GM18507 (cell line): Measurements from ENCODE around the gene MACF1.
A peak's percentile ranks its signal among the peaks of the same experiment; 100 is the strongest.
"Not testable (repeated sequence)": the region's sequence is repeated elsewhere in the genome, so short reads cannot be mapped to it uniquely, and the experiment has no call there.

Experiments
- DNase-seq: peaks from one replicate; pipeline ENCODE4 v3.0.0; 2011; ENCODE audit warnings: low read depth; ENCODE audit not compliant: insufficient read length; ENCODE audit errors: extremely low spot score
- FAIRE-seq: peaks from 2 replicates; lab custom pipeline; 2011; peaks lifted over from hg19 to GRCh38; lab: Jason Lieb, UNC

MACF1 gene

DNA sequence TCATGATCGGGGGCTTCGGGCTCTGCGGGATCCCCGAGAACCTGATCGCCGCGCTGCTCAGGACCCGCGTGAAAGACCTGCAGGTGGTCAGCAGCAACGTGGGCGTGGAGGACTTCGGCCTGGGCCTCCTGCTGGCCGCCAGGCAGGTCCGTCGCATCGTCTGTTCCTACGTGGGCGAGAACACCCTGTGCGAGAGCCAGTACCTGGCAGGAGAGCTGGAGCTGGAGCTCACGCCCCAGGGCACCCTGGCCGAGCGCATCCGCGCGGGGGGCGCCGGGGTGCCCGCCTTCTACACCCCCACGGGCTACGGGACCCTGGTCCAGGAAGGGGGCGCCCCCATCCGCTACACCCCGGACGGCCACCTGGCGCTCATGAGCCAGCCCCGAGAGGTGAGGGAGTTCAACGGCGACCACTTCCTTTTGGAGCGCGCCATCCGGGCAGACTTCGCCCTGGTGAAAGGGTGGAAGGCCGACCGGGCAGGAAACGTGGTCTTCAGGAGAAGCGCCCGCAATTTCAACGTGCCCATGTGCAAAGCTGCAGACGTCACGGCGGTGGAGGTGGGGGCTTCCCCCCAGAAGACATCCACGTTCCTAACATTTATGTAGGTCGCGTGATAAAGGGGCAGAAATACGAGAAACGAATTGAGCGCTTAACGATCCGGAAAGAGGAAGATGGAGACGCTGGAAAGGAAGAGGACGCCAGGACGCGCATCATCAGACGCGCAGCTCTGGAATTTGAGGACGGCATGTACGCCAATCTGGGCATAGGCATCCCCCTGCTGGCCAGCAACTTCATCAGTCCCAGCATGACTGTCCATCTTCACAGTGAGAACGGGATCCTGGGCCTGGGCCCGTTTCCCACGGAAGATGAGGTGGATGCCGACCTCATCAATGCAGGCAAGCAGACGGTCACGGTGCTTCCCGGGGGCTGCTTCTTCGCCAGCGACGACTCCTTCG, 310.9 kb downstream of the MACF1 start:
- peak; percentile 89 for FAIRE-seq
- DNase-seq, result not testable (repeated sequence)

GRCh38 chr1:39516841-39517240, 312.3 kb downstream of the MACF1 start:
- not testable (repeated sequence) for DNase-seq, FAIRE-seq

DNA sequence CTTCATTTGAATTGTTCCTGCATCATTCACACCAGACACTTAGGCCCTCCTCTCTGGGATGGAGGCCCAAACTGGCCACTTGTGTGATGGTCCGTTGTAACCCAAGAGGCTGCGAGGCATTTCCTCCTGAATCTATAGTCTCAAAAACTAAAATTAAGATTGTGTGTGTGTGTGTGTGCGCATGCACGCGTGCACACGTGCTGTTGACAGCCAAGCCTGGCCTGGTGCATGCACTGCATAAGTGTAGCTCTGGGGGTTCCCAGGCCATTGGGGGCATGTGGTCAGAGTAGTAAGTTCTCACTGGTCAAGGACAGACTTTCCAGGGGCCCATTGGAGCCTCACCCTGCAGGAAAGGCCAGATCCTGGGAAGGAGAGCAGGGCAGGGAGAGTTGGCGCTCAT, 313.4 kb downstream of the MACF1 start:
- FAIRE-seq, DNase-seq: not testable (repeated sequence)

DNA sequence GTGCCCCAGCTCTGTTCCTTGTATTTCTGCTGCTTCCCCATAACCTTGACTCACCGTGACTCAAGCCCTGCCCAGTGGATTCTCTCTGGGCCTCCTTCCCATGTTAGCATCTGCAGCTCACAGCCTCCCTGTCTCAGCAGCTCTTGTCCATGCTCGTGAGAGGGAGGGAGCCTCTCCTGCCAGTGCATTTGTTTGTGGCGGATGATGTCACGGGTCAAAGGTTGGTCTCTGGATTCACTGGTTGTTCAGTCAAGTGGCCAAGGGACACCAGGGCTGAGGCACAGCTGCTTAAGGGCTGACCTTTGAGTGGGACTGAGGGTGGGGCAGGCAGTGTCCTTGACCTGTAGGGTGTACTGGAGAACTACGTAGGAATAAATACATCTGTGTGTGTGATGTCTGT, 314.9 kb downstream of the MACF1 start:
- FAIRE-seq, DNase-seq: not testable (repeated sequence)

DNA sequence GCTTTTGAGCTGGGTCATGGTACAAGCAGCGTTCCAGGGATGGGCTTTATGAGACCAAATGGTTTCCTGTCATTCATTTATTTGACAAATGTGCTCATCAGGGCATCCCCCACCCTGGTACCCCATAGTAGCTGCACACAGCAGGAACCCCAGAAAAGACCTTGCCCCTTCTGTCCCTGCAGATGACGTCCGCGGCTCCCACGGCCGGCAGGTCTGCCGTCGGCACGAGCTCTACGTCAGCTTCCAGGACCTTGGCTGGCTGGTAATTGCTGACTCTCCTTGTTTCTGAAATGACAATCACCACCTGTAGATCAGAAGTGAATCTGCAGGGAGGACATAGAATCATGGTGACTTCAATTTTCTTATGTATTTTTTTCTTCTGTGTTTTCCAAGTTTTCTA, 317.7 kb downstream of the MACF1 start:
- DNase-seq, FAIRE-seq: not testable (repeated sequence)

DNA sequence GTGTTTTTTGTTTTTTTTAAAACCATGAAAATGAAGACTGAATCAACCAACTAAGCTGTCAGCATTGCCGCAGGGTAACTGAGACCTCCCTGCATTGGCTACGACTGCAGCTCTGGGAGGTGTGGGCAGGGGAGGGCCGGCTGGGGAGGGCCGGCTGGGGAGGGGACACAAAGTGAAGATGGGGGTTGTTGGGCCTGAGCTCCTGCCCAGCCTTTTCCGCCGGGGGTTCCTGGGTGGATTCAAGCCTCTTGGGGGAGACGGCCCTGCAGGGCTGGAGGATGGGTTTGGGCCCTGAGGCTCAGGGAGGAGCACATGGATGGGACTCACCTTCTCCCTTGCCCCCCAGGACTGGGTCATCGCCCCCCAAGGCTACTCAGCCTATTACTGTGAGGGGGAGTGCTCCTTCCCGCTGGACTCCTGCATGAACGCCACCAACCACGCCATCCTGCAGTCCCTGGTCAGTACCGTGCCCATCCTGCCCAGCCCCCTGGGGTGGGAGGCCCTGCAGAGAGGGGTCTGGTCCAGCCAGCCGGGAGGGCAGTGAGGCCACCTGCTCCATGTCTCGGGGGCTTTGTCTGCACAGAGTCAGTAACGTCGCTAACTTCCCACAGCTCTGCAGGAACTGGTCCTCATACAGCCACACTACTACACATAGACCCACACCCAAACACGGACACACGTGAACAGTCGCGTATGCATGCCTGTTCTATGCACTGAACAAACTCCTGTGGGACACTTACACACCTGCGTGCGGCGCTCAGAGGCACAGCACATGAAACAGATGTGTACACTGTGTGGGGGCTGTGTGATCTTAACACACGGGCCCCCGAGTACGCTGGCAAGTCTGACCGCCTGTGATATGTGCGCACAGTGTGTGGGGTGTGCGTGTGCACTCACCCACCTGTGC, 318.4 kb downstream of the MACF1 start:
- FAIRE-seq (no peak), DNase-seq (no peak)

GRCh38 chr1:39524171-39524570, 319.7 kb downstream of the MACF1 start:
- FAIRE-seq (no peak), DNase-seq (no peak)

DNA sequence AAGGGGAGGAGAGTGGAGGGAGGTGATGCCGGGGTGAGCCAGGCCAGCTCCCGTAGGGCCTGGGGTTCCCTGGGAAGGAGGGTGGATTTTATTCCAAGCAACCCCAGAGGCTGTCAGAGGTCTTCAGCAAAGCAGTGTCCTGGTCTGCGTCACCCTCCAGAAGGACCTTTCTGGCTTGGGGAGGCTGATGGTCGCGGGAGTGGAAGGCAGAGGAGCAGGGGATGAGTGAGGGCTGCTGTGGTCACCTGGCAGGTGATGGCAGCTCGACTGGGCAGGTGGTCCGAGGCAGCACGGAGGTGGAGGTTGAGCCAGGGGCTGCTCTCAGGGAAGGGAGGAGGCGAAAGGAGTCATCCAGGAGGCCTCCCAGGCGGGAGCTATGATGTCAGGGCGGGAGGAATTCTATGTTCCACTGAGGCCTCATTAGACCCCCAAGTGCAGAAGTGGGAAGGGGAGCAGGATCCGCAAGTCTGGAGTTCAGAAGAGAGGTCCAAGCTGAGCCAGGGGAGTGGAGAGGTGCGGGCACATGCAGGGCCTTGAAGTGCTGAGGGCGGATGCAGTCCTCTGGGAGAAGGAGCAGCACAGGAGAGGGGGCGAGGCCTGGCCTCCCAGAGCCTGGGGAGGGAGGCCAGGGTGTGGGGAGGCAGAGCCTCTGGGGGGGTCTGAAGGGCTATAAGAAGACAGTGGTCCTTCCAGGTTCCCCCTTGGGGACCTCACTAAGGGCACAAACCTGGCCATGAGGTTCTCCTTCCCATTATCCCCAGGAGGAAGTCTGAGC, 320.3 kb downstream of the MACF1 start:
- no peak for FAIRE-seq

GRCh38 chr1:39525366-39526165, 321.1 kb downstream of the MACF1 start:
- DNase-seq (peak; percentile 79), FAIRE-seq (peak; percentile 99)

More for the DNA sequence above, 320.3 kb downstream of the MACF1 start:
- DNase-seq, result no peak

DNA sequence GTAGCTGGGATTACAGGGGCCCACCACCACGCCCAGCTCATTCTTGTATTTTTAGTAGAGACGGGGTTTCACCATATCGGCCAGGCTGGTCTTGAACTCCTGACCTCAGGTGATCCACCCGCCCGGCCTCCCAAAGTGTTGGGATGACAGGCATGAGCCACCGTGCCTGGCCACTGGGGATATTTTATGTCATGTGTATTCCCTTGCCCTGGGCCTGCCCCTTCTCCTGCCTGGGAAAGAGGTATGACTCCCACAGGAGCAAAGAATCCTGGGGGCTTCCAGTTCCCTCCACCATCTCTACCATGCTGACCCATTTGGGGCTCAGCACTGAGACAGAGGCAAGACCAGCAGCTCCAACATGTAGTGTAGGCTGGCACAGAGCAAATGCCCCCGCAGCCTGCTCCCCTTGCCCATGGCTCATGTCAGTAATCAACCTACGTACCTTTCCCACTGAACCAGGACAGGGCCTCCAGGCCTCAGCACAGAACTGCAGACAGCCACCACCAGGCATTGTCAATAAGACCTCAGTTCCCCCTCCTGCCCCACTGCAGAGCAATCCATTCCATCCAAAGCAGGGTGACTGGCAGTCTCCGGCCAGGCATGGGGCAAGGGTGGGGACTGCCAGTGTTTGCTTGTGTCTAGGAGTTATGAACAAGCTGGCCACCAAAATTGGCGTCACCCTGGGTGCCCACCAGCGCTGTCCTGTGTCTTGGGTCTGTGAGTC, 322.1 kb downstream of the MACF1 start:
- DNase-seq (no peak), FAIRE-seq (no peak)

- not testable (repeated sequence) for DNase-seq, FAIRE-seq
Measured at GRCh38 chr1:39527190-39527579, 322.7 kb downstream of the MACF1 start.

DNA sequence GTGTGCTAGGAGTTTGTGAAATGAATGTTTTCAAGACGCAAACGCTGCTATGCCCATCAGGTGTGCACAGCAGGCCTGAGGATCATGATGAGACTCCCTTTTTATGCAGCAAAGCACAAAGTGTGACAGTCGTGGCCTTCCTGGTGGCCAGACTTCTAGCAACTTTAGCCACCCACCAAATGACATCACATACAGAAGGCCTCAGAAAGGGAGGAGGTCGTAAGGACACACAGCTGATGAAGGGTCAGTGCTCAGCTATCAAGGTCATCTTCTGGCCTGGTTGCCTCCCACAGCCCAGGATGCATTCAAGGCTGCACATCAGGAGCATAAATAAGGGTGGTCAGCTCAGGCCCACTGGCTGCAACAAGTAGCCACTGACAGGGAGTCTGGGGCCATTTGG, 323.6 kb downstream of the MACF1 start:
- DNase-seq (no peak), FAIRE-seq (no peak)

- FAIRE-seq (no peak), DNase-seq (no peak)
Measured at GRCh38 chr1:39529901-39530535, 325.5 kb downstream of the MACF1 start.

- FAIRE-seq (no peak), DNase-seq (no peak)
Measured at GRCh38 chr1:39531526-39531925, 327.0 kb downstream of the MACF1 start.

- FAIRE-seq (no peak), DNase-seq (no peak)
Measured at GRCh38 chr1:39533442-39533841, 328.9 kb downstream of the MACF1 start.
